HG03039 (cell line): ENCODE measurements around the gene ANKAR.
"Not testable (repeated sequence)": the region's sequence is repeated elsewhere in the genome, so short reads cannot be mapped to it uniquely, and the experiment has no call there.

Experiments
- ATAC-seq: cut with Tn5 transposase; IDR thresholded peaks from one replicate; pipeline ENCODE4 v1.9.1; 2021; ENCODE audit warnings: mild to moderate bottlenecking, moderate library complexity; ENCODE audit not compliant: unreplicated experiment

The ANKAR gene

GRCh38 chr2:189657867-189658266 lies 16.6 kb upstream of the ANKAR start:
- peak; percentile 39 for ATAC-seq

DNA sequence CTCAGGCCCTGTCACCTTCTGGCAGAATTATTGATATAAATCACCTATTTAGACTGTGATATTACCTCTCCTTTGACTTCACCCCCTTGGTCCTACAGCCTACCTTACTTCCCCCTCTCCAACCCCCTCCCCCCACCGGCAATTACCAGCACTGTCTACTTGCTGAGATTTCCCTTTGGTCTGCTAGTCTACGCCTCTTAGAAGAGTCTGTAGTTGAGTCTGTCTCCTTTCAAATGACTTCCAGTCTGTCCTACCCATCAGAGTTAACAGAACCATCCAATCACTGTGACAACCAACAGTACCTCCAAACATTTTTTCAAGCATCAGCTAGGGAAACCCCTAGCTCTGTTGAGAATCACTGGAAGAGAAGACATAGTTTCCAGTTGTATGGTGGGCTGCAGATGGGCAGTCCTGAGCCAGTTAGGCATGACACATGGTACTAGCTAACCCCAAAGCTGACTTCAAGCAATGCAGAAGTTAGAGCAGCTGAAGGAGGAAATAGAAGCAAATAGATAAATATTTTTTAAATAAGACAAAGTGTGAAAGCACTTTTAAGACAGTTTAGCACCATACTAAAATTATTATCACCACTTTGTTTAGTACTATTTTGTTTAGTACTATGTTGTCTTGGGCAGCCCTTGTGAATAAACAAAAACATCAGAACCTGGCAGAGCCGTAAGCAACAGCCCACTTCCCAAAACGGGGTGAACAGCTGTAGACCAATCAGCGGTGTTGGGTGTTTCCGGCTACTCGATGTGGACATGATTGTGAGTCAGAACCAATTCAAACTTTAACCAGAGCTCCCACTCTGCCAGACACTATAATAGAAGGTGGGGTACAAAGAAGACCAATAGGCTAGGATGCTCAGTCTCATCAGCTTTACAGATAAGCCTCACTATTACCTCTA lies 15.9 kb upstream of the ANKAR start:
- ATAC-seq = no peak

GRCh38 chr2:189659734-189660133 lies 14.7 kb upstream of the ANKAR start:
- ATAC-seq = no peak

DNA sequence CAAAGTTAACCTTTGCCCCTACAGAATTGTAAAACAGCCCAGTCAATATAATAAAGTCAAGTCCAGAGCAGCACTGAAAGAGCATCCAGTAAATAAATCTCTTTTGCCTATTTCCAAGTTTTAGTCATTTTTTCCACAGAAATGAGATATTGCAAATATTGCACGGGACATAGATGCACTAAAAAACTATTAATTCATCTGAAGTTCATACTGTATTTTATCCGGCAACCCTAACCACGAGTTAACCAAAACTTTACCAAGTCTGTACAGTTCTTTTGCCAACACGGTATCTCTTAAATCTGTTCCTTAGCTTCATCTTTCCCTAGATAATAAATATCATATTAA lies 13.7 kb upstream of the ANKAR start:
- no peak for ATAC-seq

DNA sequence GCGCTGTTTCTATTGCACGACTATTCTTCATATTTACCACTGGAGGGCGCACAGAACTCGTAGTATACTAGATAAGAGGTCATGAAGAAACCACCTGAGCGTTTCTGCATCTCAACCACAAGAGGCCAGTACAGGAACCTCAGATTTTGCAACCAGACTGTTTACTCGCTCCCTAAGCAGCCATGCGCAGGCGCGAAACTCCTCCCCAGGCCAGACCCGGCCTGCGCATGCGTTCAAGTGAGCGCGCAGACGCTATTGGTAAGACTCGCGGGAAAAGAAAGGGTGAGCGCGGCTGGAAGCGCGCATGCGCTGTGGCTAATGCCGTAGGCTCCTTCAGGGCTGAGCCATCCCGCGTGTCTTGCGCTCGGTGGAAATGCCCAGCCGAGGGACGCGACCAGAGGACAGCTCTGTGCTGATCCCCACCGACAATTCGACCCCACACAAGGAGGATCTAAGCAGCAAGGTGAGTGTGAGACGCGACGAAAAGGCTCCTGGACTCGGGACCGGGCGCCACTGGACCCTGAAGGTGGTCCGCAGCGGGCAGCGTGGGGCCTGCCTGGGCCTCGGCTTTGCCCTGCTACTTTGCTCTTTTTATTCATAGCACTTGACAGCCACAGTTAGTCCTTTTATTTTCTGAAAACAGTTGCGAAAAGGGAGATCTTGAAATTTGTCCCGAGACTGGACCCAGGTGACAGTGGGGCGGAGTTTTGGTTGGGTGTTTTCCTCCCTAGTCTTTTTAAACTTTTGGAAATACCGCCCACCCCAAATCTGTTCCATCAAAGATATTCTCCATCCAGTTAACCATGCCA lies 13.1 kb upstream of the ANKAR start, which contains the start of gene ASNSD1:
ASNSD1 (plus strand) TSS at position 312 of the 809 bp plus-strand sequence. CDS start 4,674 bp downstream, outside the sequence.
- peak; percentile 89 for ATAC-seq

DNA sequence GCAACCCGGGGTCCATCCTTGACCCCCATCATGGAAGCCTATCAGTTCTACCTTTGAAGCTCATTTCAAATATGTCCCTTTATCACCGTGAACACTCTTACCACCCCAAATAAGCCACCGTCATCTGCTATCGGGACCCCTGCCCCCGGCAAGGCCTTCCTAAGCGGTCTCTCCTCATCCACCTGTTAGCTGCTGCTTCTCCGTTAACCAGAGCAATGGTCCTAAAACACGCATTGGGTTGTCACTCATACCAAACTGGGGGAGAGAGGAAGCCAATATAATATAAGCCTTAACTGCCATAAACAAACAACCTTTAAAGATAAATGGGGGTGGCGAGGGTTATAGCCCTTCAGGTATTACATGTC lies 12.5 kb upstream of the ANKAR start:
- no peak for ATAC-seq

- ATAC-seq = no peak
These were observed 11.7 kb upstream of the ANKAR start for GRCh38 chr2:189662669-189663226.

GRCh38 chr2:189663319-189663718 lies 11.2 kb upstream of the ANKAR start:
- ATAC-seq = not testable (repeated sequence)

DNA sequence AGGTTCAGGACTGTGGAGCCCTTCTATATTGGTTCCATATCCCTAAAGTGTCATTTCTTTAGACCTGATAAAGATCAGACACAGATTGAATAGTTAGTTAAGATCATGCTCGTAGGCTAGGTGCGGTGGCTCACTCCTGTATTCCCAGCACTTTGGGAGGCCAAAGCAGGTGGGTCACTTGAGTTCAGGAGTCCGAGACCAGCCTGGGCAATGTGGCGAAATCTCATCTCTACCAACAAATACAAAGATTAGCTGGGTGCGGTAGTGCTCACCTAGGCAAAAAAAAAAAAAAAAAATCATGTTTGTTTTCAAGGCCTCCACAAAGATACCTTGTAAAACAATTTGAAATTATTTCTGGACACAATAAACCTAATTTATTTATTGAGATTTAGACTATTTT lies 4.6 kb upstream of the ANKAR start:
- no peak for ATAC-seq

GRCh38 chr2:189673661-189674373 lies 653 bp upstream of the ANKAR start:
- ATAC-seq = peak; percentile 20

DNA sequence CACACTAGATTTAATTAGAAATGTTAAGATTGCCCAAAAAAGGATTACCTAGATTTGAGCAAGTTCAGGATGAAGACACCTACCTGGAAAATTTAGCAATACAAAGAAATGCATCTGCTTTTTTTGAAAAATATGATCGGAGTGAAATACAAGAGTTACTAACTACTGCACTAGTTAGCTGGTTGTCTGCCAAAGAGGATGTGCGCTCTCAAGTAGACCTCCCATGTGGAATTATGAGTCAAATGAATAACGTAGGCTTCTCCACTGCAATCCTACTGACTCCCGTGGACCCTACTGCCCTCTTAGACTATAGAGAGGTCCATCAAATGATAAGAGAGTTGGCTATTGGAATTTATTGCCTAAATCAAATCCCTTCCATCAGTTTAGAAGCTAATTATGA lies 2.0 kb downstream of the ANKAR start:
- ATAC-seq = no peak

- no peak for ATAC-seq
These were observed 4.8 kb downstream of the ANKAR start for GRCh38 chr2:189679226-189679625.

- ATAC-seq = no peak
These were observed 6.7 kb downstream of the ANKAR start for GRCh38 chr2:189681203-189681602.

DNA sequence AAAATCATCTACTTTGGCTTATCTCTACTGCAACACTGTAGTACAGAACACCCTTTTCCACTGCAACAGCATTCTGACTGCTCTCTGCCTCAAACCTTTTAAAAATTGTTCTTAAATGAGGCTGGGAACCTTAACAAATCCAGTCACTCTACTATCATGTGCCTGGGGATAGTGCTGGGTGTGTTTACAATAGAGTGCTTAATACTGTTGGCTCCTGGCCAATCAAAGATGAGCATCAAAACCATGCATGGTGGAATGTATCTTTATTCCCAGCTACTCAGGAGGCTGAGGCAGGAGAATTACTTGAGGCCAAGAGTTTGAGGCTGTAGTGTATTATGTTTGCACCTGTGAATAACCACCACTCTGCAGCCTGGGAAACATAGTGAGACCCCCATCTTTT lies 7.4 kb downstream of the ANKAR start:
- no peak for ATAC-seq

DNA sequence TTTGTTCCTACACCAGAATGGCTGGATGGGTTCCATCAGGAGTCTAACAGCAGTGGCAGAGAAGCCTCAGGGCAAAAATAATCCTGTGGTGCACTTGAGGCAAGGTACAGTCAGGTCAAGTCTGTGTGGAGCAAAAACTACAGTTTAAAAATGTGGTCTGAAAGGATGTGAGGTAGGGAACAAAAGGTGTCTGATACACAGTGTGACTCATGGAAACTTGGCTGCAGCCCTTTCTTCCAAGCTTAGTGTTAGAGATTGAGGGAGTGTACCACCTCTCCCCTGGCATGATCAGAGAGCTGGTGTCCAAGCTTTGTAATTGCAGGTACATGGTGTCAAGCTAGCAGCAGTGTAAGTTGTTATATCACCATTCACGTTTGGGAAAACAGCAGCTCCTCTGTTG lies 8.9 kb downstream of the ANKAR start:
- ATAC-seq = no peak

DNA sequence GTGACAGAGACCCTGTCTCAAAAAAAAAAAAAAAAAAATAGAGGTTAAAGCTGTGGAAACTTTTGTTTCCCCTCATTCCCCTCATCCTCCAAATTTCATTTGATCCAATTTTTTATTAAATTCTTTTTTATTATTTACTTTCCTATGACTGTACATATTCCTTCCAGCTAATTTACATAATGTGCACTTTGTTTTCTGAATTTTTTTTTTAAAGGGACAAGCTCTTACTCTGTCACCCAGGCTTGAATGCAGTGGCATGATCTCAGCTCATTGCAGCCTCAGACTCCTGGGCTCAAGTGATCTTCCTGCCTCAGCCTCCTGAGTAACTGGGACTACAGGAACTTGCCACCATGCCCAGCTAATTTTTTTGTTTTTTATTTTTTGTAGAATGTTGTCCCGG lies 10.3 kb downstream of the ANKAR start:
- ATAC-seq = no peak

DNA sequence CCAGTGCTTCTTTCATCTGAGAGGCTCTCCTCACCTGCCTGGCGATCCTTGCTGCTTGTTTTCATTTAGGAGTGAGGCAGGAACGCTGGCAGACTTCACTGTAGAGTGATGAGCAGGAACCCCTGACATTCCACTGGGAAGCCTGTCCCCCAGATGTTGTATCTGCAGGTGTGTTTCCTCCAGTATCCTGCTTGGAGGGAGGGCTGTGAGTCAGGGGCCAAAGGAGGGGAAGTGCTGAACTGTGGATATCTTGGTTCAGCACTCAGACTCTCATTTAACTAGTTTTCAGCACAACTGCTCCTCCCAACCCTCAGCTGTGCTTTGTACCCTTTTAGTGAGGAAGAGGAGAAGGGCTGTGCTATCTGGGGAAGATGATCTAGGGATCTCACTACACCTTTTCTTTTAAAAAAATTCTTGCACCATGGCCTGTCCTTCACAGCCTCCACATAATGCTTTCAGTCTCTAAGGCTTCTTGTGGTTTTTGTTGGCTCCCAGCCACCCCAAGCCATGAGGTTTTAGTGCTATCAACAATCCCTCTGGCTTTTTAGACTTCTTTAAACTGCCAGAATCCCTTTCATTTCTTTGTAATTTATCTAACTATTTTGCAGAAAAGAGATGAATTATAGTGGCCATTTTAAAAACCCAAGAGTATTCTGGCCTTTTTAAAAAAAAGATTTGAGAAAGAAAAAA lies 11.2 kb downstream of the ANKAR start:
- peak; percentile 55 for ATAC-seq

GRCh38 chr2:189687796-189688195 lies 13.3 kb downstream of the ANKAR start:
- not testable (repeated sequence) for ATAC-seq

DNA sequence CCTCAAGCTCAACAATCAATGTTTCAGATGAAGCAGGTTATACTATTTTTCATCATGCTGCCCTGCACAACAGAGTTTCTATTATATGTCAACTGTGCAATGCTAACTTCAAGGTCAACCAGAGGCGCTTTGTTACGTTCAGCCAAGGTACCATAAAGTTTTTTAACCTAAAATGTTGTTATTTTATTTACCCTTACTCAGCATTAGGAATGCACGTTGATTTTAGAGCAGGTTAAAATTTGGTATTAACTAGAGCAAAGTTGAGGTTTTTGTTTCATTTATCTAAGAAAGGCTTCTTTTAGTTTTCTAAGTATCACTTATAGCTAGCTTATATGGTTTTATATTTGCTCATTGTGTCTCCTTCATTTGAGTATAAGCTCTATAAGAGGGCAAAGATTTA lies 21.8 kb downstream of the ANKAR start:
- no peak for ATAC-seq
